Prostate gland (tissue), 2 donors: Measurements from ENCODE around the gene NPC1.

Source experiments
- CTCF ChIP-seq, 4 experiments: fragments of 200-600 bp in 2 of 4; fragments of 450-650 bp in 2 of 4; sonication (generic) in 2 of 4; IDR thresholded peaks; 1 replicate in 3 of 4; 2 replicates in 1 of 4; pipeline ENCODE4 v1.5.1; 2016 to 2019; ENCODE audit warnings: antibody characterized with exemption in 4 of 4, mild to moderate bottlenecking in 2 of 4, moderate library complexity in 2 of 4
- POLR2A ChIP-seq: fragments of 450-650 bp; IDR thresholded peaks from one replicate; pipeline ENCODE4 v1.6.1; 2016; ENCODE audit warnings: antibody characterized with exemption, mild to moderate bottlenecking
- POLR2AphosphoS5 ChIP-seq: sonication (generic); formaldehyde crosslinking; IDR thresholded peaks from one replicate; pipeline ENCODE4 v1.6.1; 2017; ENCODE audit warnings: antibody characterized with exemption

- TF ChIP-seq CTCF (IDR thresholded peaks at IDR 0.05) (no peak), POLR2AphosphoS5 (no peak), POLR2A (no peak)
Observed at GRCh38 chr18:23580677-23581367, 5.5 kb downstream of the NPC1 start.
